Neural progenitor cell (in vitro differentiated cells): ENCODE data around the gene DCTN5.

Source experiments
- EZH2phosphoT487 ChIP-seq: fragments of 200-600 bp; sonication (generic); IDR thresholded peaks from 2 replicates; pipeline ENCODE4 v1.6.1; 2017; ENCODE audit warnings: antibody characterized with exemption
- TF ChIP-seq, protein P1 (sequence below): fragments of 200-600 bp; sonication (generic); IDR thresholded peaks from 2 replicates; pipeline ENCODE4 v1.5.1; 2017; ENCODE audit warnings: antibody characterized with exemption, mild to moderate bottlenecking

DNA sequence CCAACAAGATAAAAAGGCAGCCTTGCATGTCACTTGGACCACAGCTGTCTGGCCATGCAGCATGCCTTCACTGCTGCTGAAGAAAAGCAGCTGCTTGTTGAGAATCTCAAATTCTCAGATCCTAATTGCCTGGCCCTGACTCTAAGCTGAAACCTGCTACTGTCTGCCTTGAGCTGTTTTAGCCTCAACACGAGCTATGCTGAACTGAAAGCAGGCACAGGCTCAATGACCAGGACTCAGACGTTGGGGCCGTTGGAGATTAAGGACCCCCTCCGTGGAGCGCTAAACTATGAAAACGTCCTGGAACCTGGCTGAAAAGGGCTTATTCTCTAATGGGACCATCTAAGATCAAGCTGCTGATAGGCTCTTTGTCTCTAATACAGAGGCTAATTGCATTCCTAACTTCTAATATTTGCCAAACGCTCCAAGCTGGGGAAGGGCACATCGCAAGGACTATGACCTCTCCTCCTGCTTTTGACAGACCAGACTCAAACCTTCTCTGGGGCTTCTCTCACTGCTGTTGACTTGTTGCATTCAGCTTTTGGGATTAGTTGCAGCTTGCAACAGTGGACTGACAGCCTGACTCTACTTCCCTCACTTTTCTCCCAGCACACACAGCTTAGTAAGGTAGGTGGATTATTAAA lies 32.8 kb downstream of the DCTN5 start:
- TF ChIP-seq EZH2phosphoT487: peak; percentile 35
- TF ChIP-seq, protein P1, sequence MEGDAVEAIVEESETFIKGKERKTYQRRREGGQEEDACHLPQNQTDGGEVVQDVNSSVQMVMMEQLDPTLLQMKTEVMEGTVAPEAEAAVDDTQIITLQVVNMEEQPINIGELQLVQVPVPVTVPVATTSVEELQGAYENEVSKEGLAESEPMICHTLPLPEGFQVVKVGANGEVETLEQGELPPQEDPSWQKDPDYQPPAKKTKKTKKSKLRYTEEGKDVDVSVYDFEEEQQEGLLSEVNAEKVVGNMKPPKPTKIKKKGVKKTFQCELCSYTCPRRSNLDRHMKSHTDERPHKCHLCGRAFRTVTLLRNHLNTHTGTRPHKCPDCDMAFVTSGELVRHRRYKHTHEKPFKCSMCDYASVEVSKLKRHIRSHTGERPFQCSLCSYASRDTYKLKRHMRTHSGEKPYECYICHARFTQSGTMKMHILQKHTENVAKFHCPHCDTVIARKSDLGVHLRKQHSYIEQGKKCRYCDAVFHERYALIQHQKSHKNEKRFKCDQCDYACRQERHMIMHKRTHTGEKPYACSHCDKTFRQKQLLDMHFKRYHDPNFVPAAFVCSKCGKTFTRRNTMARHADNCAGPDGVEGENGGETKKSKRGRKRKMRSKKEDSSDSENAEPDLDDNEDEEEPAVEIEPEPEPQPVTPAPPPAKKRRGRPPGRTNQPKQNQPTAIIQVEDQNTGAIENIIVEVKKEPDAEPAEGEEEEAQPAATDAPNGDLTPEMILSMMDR: no peak
